VCaP (cell line): ENCODE data around the gene EIF1AD.

Source experiments
- H3K27ac ChIP-seq: fragments of 450-650 bp; 2 replicates; pipeline ENCODE4 v1.5.1; 2017
- TF ChIP-seq, protein P1 (sequence below): fragments of 450-650 bp; conservative IDR thresholded peaks from 2 replicates; pipeline ENCODE4 v1.5.1; 2017; ENCODE audit warnings: mild to moderate bottlenecking, moderate library complexity

The EIF1AD gene

DNA sequence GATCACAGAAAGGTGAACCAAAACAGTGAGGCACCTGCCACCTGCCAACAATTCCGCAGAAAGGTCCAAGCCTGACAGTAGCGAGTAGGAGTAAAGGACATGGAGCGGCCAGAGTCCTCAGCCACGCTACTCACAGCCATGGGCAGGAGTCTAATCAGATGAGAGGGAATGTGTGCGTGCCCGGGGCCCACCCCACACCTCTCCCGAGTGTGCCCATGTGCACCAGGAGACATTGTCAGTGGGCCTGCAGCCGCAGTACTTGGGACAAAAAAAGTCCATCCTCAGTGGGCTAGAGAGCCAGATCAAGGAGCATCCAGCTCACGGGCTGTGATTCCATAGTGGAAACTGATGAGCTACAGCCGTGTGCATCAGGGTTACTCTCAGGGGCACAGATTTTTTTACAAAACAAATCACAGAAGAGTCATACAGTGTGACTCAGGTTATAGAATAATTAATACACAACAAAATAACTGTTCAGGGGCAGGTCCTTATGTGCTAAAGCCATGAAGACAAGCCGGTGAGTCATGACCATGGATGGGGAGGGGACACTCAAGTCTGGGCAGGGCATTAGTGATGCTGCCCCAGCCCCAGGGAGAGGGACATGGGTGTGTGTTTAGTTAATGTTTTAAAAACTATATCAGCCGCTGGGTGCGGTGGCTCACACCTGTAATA, 28.4 kb downstream of the EIF1AD start:
- no peak overlapping the region for H3K27ac ChIP-seq
- TF ChIP-seq, protein P1, sequence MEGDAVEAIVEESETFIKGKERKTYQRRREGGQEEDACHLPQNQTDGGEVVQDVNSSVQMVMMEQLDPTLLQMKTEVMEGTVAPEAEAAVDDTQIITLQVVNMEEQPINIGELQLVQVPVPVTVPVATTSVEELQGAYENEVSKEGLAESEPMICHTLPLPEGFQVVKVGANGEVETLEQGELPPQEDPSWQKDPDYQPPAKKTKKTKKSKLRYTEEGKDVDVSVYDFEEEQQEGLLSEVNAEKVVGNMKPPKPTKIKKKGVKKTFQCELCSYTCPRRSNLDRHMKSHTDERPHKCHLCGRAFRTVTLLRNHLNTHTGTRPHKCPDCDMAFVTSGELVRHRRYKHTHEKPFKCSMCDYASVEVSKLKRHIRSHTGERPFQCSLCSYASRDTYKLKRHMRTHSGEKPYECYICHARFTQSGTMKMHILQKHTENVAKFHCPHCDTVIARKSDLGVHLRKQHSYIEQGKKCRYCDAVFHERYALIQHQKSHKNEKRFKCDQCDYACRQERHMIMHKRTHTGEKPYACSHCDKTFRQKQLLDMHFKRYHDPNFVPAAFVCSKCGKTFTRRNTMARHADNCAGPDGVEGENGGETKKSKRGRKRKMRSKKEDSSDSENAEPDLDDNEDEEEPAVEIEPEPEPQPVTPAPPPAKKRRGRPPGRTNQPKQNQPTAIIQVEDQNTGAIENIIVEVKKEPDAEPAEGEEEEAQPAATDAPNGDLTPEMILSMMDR: no peak

DNA sequence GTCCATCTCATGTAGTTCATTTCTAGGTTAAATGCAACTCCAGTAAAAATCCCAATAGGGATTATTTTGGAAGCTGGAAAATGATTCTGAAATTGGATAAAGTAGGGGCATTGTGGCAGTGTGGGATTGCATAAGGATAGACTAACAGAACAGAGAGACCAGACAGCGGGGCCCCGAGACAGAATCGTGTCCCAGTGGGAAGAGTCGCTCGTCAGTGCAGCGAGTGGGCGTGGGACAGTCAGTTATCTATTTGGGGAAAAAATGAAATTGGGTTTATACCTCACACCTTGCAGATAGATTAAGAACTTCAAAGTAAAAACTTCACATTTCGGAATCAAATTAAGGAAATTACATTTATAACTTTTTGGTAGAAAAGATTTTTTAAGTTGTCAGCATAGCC, 29.8 kb downstream of the EIF1AD start:
- H3K27ac ChIP-seq: no peak overlapping the region
- TF ChIP-seq, protein P1: no peak

DNA sequence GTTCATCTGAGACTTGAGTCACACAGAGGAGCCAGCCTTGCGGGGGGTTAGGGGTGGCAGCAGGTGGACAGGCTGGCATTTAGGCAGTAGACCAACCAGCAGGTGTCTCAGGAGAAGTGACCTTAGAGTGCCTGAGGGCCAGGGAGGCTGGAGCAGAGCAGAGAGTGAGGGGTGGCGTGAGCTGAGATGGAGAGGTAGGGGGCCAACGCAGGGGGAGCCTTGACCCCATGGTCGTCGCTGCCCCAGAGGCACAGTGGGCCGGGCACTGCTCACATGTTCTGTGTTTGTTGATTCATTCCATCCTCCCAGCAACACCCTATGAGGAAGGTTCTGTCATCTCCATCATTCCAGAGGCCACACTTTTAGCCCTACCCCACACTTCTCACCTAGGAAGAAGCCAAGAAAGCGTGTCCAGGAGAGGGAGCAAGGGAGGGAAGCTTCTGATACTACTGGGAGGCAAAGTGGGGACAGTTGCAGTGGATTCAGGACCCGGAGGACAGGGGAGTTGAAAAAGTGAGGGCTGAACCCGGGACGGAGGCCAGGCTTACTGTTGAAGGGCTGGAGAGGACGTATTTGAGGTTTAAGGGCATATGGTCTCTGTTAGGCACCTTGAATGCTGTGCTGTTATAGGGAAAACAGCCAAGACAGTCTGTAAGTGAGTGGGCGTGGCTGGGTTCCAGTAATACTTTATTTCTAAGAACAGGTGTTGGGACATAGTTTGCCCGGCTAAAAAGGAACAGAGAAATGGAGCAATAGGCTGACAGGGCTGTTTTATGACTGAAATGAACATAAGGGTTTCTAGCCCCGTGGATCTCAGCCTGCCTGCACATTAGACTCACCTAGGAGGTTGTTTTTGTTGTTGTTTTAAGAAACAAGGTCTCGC, 33.1 kb downstream of the EIF1AD start:
- TF ChIP-seq, protein P1: 0 out of 2 replicates have a peak, but pooled peaks have one; percentile 11

DNA sequence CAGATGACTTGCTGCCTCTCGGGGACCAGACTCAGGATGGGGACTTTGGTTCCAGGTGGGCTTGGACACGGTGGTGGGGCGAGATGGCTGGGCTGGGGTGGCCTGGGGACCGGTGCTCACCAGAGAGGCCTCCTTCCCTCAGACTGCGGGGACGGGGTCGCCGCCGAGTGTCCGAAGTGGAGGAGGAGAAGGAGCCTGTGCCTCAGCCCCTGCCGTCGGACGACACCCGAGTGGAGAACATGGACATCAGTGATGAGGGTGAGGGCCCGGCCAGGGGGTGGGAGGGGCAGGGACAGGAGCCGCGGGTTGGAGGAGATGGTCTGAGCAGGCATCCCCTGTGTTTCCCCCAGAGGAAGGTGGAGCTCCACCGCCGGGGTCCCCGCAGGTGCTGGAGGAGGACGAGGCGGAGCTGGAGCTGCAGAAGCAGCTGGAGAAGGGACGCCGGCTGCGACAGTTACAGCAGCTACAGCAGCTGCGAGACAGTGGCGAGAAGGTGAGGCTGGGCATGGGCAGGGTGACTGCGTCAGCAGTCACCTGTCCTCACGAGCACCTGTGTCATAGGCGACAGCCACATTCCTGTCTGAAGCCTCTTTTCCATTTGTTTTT, 34.5 kb downstream of the EIF1AD start:
- H3K27ac ChIP-seq: no peak overlapping the region
- TF ChIP-seq, protein P1: no peak

More for the DNA sequence above, 33.1 kb downstream of the EIF1AD start:
- H3K27ac ChIP-seq: no peak overlapping the region

DNA sequence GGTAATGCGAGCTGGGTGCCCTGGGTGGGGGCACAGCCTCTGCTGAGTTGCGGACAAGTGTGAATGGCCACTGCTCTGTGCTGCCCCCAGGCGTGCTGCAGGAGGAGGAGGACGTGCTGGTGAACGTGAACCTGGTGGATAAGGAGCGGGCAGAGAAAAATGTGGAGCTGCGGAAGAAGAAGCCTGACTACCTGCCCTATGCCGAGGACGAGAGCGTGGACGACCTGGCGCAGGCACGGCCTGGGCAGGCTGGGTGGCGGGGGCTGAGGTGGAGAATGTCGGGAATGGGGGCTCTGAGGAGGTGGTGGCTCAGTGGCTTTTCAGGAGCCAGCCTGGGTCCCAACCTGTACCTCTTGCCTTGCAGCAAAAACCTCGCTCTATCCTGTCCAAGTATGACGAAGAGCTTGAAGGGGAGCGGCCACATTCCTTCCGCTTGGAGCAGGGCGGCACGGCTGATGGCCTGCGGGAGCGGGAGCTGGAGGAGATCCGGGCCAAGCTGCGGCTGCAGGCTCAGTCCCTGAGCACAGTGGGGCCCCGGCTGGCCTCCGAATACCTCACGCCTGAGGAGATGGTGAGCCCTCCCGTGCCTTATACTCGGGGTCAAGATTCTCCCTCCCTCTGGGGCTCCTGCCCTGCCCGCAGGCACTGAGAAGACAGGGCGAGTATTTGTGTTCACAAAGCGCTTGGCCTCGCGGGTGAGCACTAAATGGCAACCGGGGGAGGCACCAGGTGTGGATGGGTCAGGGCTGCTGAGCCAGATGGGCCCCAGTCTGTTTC, 35.8 kb downstream of the EIF1AD start:
- TF ChIP-seq, protein P1: no peak
- no peak overlapping the region for H3K27ac ChIP-seq

DNA sequence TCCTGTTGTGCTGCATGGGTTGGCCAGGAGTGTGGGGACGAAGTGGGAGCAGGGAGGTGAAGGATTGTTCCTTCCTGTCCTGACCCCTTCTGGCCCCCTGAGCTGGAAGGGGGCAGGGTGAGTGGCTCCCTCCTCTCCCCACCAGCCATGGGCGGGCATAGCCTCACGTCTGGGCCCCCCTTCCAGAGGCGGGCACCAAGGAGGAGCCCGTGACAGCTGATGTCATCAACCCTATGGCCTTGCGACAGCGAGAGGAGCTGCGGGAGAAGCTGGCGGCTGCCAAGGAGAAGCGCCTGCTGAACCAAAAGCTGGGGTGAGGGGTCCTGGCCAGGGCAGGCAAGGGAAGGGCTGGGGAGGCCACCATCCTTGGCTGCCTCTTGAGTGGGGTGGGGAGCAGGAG, 37.1 kb downstream of the EIF1AD start:
- H3K27ac ChIP-seq: no peak overlapping the region
- TF ChIP-seq, protein P1: no peak
